GM10847 (cell line): ENCODE data around the gene ZNF804A.

Experiments used
- POLR2A ChIP-seq: IDR thresholded peaks from 2 replicates; pipeline ENCODE4 v1.6.1; 2011; ENCODE audit not compliant: insufficient read length; ENCODE audit errors: extremely low read depth

Gene ZNF804A

GRCh38 chr2:184598316-184599053 lies at the start of gene ZNF804A:
TSS of gene ZNF804A (plus strand) at chr2:184598529. CDS start at chr2:184598960, 431 bp downstream.
- TF ChIP-seq POLR2A, result peak; percentile 80

GRCh38 chr2:184549153-184549552 lies 49.2 kb upstream of the ZNF804A start:
- TF ChIP-seq POLR2A, result no peak

- TF ChIP-seq POLR2A, result no peak
Observed at GRCh38 chr2:184551626-184552025, 46.7 kb upstream of the ZNF804A start.

GRCh38 chr2:184554736-184555135 lies 43.6 kb upstream of the ZNF804A start:
- no peak for TF ChIP-seq POLR2A

- no peak for TF ChIP-seq POLR2A
Observed at GRCh38 chr2:184555352-184555751, 43.0 kb upstream of the ZNF804A start.

GRCh38 chr2:184556639-184557038 lies 41.7 kb upstream of the ZNF804A start:
- TF ChIP-seq POLR2A, result no peak

- no peak for TF ChIP-seq POLR2A
Observed at GRCh38 chr2:184558713-184559464, 39.4 kb upstream of the ZNF804A start.

- TF ChIP-seq POLR2A, result no peak
Observed at GRCh38 chr2:184560603-184561002, 37.7 kb upstream of the ZNF804A start.

GRCh38 chr2:184562532-184562931 lies 35.8 kb upstream of the ZNF804A start:
- TF ChIP-seq POLR2A, result no peak

- TF ChIP-seq POLR2A, result no peak
Observed at GRCh38 chr2:184564092-184564491, 34.2 kb upstream of the ZNF804A start.

GRCh38 chr2:184566716-184567115 lies 31.6 kb upstream of the ZNF804A start:
- TF ChIP-seq POLR2A, result no peak

- TF ChIP-seq POLR2A, result no peak
Observed at GRCh38 chr2:184577056-184577455, 21.3 kb upstream of the ZNF804A start.

- TF ChIP-seq POLR2A, result no peak
Observed at GRCh38 chr2:184577743-184578142, 20.6 kb upstream of the ZNF804A start.

GRCh38 chr2:184579226-184579625 lies 19.1 kb upstream of the ZNF804A start:
- TF ChIP-seq POLR2A, result no peak

GRCh38 chr2:184581391-184581790 lies 16.9 kb upstream of the ZNF804A start:
- TF ChIP-seq POLR2A, result no peak

GRCh38 chr2:184589261-184589660 lies 9.1 kb upstream of the ZNF804A start:
- no peak for TF ChIP-seq POLR2A

- no peak for TF ChIP-seq POLR2A
Observed at GRCh38 chr2:184596819-184597411, 1.4 kb upstream of the ZNF804A start.

- TF ChIP-seq POLR2A, result no peak
Observed at GRCh38 chr2:184597571-184597991, 748 bp upstream of the ZNF804A start.
